NCI-H2196 (cell line): Measurements from ENCODE around the gene COMMD9.
A peak's percentile ranks its signal among the peaks of the same experiment; 100 is the strongest.

Experiments used
- DNase-seq: peaks from one replicate; lab custom pipeline; 2025; ENCODE audit not compliant: unreplicated experiment; lab: John Stamatoyannopoulos, UW

COMMD9 gene

GRCh38 chr11:36296884-36297543, 7.8 kb upstream of the COMMD9 start:
- no peak for DNase-seq

- DNase-seq: no peak
Measured at GRCh38 chr11:36295926-36296325, 6.7 kb upstream of the COMMD9 start, which contains the start of gene PRR5L. Gene PRR5L, plus strand, starts transcription at chr11:36296288. Its CDS starts 104,834 bp downstream, at chr11:36401122.

GRCh38 chr11:36292311-36292722, 3.1 kb upstream of the COMMD9 start:
- DNase-seq: peak; percentile 37

- DNase-seq: no peak
Measured at GRCh38 chr11:36288442-36289225, 590 bp downstream of the COMMD9 start.

GRCh38 chr11:36282926-36283325, 6.3 kb downstream of the COMMD9 start:
- no peak for DNase-seq

GRCh38 chr11:36281850-36282249, 7.4 kb downstream of the COMMD9 start:
- DNase-seq: no peak

GRCh38 chr11:36280531-36280930, 8.7 kb downstream of the COMMD9 start:
- DNase-seq: no peak

GRCh38 chr11:36278531-36279282, 10.5 kb downstream of the COMMD9 start:
- no peak for DNase-seq

GRCh38 chr11:36274414-36274813, 14.8 kb downstream of the COMMD9 start:
- DNase-seq: no peak

- peak; percentile 88 for DNase-seq
Measured at GRCh38 chr11:36273110-36273509, 16.1 kb downstream of the COMMD9 start.

- DNase-seq: no peak
Measured at GRCh38 chr11:36271794-36272407, 17.3 kb downstream of the COMMD9 start.

GRCh38 chr11:36270701-36271100, 18.5 kb downstream of the COMMD9 start:
- DNase-seq: no peak

GRCh38 chr11:36268337-36268985, 20.8 kb downstream of the COMMD9 start:
- no peak for DNase-seq

- no peak for DNase-seq
Measured at GRCh38 chr11:36266767-36267166, 22.5 kb downstream of the COMMD9 start.

GRCh38 chr11:36265793-36266628, 23.2 kb downstream of the COMMD9 start:
- peak; percentile 74 for DNase-seq

GRCh38 chr11:36264973-36265344, 24.3 kb downstream of the COMMD9 start:
- DNase-seq: no peak

GRCh38 chr11:36264011-36264972, 24.9 kb downstream of the COMMD9 start:
- DNase-seq: no peak

GRCh38 chr11:36261094-36261493, 28.1 kb downstream of the COMMD9 start:
- DNase-seq: no peak
